DOHH2 (cell line): Measurements from ENCODE around the gene FAT2.

Experiments
- H3F3A ChIP-seq: fragments of 200-600 bp; sonication (generic), shearing (Covaris generic); 2 replicates; pipeline ENCODE4 v1.6.0; 2016; ENCODE audit warnings: antibody characterized with exemption, mild to moderate bottlenecking; ENCODE audit not compliant: control insufficient read depth, insufficient read depth
- H3K27ac ChIP-seq: fragments of 200-600 bp; sonication (generic); 2 replicates; pipeline ENCODE4 v1.5.1; 2014; ENCODE audit warnings: low read depth, mild to moderate bottlenecking, low read length, moderate library complexity
- H3K27me3 ChIP-seq: fragments of 200-600 bp; sonication (generic); 2 replicates; pipeline ENCODE4 v1.6.1; 2014; ENCODE audit warnings: mild to moderate bottlenecking, low read length, mixed read lengths; ENCODE audit not compliant: control insufficient read depth
- H3K36me3 ChIP-seq: fragments of 200-600 bp; sonication (generic); 2 replicates; pipeline ENCODE4 v1.6.1; 2014; ENCODE audit warnings: mild to moderate bottlenecking, low read length, moderate library complexity, mixed read lengths; ENCODE audit not compliant: control insufficient read depth
- H3K4me1 ChIP-seq: fragments of 200-600 bp; sonication (generic); 2 replicates; pipeline ENCODE4 v1.6.1; 2014; ENCODE audit warnings: mild to moderate bottlenecking, low read length, mixed read lengths; ENCODE audit not compliant: control insufficient read depth
- H3K4me2 ChIP-seq: fragments of 200-600 bp; sonication (generic); 2 replicates; pipeline ENCODE4 v1.6.0; 2014; ENCODE audit warnings: mild to moderate bottlenecking, low read length, moderate library complexity
- H3K4me3 ChIP-seq: fragments of 200-600 bp; sonication (generic); 2 replicates; pipeline ENCODE4 v1.5.1; 2014; ENCODE audit warnings: mild to moderate bottlenecking, low read length, mixed read lengths
- H3K79me2 ChIP-seq: fragments of 200-600 bp; sonication (generic); 2 replicates; pipeline ENCODE4 v1.6.1; 2014; ENCODE audit warnings: mild to moderate bottlenecking, low read length, mixed read lengths; ENCODE audit not compliant: control insufficient read depth
- H3K9me2 ChIP-seq: fragments of 200-600 bp; sonication (generic); replicated peaks from 2 replicates; pipeline ENCODE4 v1.6.1; 2014; ENCODE audit warnings: mild to moderate bottlenecking, low read length, mixed read lengths; ENCODE audit not compliant: control insufficient read depth
- H3K9me3 ChIP-seq: fragments of 200-600 bp; sonication (generic); 2 replicates; pipeline ENCODE4 v1.6.1; 2014; ENCODE audit warnings: antibody characterized with exemption, low read length, mixed read lengths; ENCODE audit not compliant: control insufficient read depth, insufficient read depth
- H4K20me1 ChIP-seq: fragments of 200-600 bp; sonication (generic); 2 replicates; pipeline ENCODE4 v1.6.0; 2014; ENCODE audit warnings: low read depth, mild to moderate bottlenecking, antibody characterized with exemption, low read length, moderate library complexity; ENCODE audit not compliant: control insufficient read depth, insufficient read depth
- EZH2phosphoT487 ChIP-seq: fragments of 200-600 bp; sonication (generic); IDR thresholded peaks from 2 replicates; pipeline ENCODE4 v1.6.1; 2017; ENCODE audit warnings: borderline replicate concordance, mild to moderate bottlenecking, antibody characterized with exemption, low read length, moderate library complexity, mixed read lengths
- TF ChIP-seq, protein P1 (sequence below): fragments of 200-600 bp; sonication (generic); IDR thresholded peaks from one replicate; pipeline ENCODE4 v1.5.1; 2014; ENCODE audit warnings: antibody characterized with exemption, mild to moderate bottlenecking, low read depth, low read length; ENCODE audit not compliant: poor library complexity, severe bottlenecking

FAT2 gene

DNA sequence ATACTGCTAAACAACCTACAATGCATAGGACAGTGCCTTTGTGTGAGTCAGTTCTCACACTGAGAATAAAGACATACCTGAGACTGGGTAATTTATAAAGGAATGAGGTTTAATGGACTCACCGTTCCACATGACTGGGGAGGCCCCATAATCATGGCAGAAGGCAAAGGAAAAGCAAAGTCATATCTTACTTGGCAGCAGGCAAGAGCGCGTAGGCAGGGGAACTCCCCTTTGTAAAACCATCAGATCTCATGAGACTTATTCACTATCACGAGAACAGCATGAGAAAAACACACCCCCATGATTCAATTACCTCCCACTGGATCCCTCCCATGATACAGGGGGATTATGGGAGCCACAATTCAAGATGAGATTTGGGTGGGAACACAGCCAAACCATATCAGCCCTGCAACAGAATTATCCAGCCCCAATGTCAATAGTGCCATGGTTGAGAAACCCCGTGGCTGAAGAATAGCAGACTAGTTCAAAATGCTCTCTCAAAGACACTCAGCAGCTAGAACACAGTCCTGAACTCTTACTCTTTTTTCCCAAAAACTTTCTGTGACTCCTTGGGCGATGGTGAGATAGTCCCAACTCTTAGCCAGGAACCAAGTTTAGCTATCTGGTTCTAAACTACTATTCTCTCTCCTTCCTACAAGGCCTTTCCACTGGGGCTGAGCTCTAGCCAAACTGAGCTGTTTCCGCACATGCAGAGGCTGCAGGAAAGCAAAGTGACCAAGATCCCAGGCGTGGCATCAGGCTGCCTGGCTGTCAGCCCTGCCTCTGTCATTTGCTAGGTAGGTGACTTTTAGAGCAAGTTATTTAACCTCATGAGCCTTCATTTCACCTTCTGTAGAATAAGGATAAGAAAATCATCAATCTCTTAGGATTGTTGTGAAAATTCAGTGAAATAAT is 21.7 kb downstream of the FAT2 start:
- Histone ChIP-seq H3K79me2 (no peaks in the 10 kb centered on the region), H3F3A (no peaks in the 10 kb centered on the region), H3K4me2 (no peak overlapping the region), H3K4me3 (no peak overlapping the region), H3K27me3 (peaks cover 5% of the 10 kb centered on the region), H3K9me2 (no peaks in the 10 kb centered on the region), H3K4me1 (no peaks in the 10 kb centered on the region), H3K27ac (no peak overlapping the region), H3K9me3 (no peaks in the 10 kb centered on the region), H4K20me1 (no peaks in the 10 kb centered on the region), H3K36me3 (no peaks in the 10 kb centered on the region)
- TF ChIP-seq EZH2phosphoT487: no peak
- TF ChIP-seq, protein P1, sequence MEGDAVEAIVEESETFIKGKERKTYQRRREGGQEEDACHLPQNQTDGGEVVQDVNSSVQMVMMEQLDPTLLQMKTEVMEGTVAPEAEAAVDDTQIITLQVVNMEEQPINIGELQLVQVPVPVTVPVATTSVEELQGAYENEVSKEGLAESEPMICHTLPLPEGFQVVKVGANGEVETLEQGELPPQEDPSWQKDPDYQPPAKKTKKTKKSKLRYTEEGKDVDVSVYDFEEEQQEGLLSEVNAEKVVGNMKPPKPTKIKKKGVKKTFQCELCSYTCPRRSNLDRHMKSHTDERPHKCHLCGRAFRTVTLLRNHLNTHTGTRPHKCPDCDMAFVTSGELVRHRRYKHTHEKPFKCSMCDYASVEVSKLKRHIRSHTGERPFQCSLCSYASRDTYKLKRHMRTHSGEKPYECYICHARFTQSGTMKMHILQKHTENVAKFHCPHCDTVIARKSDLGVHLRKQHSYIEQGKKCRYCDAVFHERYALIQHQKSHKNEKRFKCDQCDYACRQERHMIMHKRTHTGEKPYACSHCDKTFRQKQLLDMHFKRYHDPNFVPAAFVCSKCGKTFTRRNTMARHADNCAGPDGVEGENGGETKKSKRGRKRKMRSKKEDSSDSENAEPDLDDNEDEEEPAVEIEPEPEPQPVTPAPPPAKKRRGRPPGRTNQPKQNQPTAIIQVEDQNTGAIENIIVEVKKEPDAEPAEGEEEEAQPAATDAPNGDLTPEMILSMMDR: no peak

DNA sequence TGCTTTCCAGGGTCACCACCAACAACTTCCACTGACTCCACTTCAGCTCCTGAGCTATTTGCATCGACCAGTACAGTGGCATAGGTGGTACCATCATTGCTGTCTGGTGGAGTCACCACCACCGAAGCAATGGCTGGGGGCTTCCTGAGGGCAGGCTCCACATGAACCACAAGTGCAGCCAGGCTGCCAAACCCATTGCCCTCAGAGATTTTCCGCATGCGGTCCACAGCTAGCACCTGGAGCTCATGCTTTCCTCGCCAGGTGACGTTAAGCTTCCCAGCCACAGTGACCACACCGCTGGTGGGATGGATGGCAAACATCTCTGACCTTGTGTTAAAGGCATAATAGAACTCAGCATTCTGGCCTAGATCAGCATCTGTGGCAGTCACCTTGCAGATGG is 23.1 kb downstream of the FAT2 start:
- no peaks in the 10 kb centered on the region for H3K36me3 ChIP-seq
- no peaks in the 10 kb centered on the region for H3F3A ChIP-seq
- no peaks in the 10 kb centered on the region for H3K79me2 ChIP-seq
- no peaks in the 10 kb centered on the region for H3K9me2 ChIP-seq
- H3K4me2 ChIP-seq: no peak overlapping the region
- H4K20me1 ChIP-seq: no peaks in the 10 kb centered on the region
- H3K4me3 ChIP-seq: no peak overlapping the region
- peaks cover 5% of the 10 kb centered on the region; the same call in 1 of the 2 replicates for H3K27me3 ChIP-seq
- no peak overlapping the region for H3K27ac ChIP-seq
- H3K9me3 ChIP-seq: no peaks in the 10 kb centered on the region
- no peaks in the 10 kb centered on the region for H3K4me1 ChIP-seq
- no peak for TF ChIP-seq EZH2phosphoT487
- TF ChIP-seq, protein P1: no peak

DNA sequence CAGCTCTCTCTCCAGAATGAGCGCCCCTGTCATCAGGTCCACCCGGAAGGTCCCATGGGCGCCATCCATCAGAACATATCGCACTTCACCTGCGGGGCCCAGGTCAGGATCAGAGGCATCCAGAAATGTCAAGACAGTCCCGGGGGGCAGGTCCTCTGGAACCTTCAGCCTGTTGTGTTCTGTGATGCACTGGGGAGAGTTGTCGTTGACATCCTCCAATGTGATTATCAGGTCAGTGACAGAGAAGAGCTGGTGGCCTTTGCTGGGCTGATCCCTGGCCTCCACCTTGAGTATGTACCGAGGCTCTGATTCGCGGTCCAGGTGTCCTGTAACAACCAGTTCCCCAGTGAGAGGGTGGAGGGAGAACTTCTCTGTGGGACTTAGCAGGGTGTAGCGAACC is 25.2 kb downstream of the FAT2 start:
- no peak overlapping the region for H3K4me2 ChIP-seq
- no peaks in the 10 kb centered on the region for H3K9me2 ChIP-seq
- no peaks in the 10 kb centered on the region for H4K20me1 ChIP-seq
- no peak overlapping the region for H3K4me3 ChIP-seq
- no peak overlapping the region for H3K27ac ChIP-seq
- no peaks in the 10 kb centered on the region for H3F3A ChIP-seq
- no peaks in the 10 kb centered on the region for H3K4me1 ChIP-seq
- peaks cover 5% of the 10 kb centered on the region; the same call in 1 of the 2 replicates for H3K27me3 ChIP-seq
- no peaks in the 10 kb centered on the region for H3K79me2 ChIP-seq
- TF ChIP-seq EZH2phosphoT487: no peak
- TF ChIP-seq, protein P1: no peak
- H3K9me3 ChIP-seq: no peaks in the 10 kb centered on the region
- H3K36me3 ChIP-seq: no peaks in the 10 kb centered on the region
